ENCODE measurements around the gene IMMP2L.
"Not testable (repeated sequence)": the region's sequence is repeated elsewhere in the genome, so short reads cannot be mapped to it uniquely, and the experiment has no call there.

Gene IMMP2L

GRCh38 chr7:111561904-111562732, at the start of gene IMMP2L:
Gene IMMP2L, minus strand, starts transcription at chr7:111562492.
- DNase-seq = peak; percentile 90

- not testable (repeated sequence) for DNase-seq
Measured at GRCh38 chr7:111609483-111610254, 47.4 kb upstream of the IMMP2L start.

- no peak for DNase-seq
Measured at GRCh38 chr7:111607621-111608020, 45.3 kb upstream of the IMMP2L start.

DNA sequence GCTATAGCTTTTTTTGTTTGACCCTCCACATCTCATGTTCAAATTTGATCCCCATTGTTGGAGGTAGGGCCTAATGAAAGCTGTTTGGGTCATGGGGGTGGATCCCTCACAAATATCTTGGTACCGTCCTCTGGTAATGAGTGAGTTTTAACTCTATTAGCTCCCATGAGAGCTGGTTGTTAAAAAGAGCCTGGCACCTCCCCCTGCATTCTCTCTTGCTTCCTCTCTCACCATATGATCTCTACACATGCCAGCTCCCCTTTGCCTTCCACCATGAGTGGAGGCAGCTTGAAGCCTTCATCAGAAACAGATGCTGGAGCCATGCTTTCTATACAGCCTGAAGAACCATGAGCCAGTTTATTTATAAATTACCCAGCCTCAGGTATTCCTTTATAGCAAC, 43.0 kb upstream of the IMMP2L start:
- no peak for DNase-seq

- no peak for DNase-seq
Measured at GRCh38 chr7:111600091-111600490, 37.8 kb upstream of the IMMP2L start.

GRCh38 chr7:111595780-111596179, 33.5 kb upstream of the IMMP2L start:
- DNase-seq = no peak

- DNase-seq = no peak
Measured at GRCh38 chr7:111594602-111595001, 32.3 kb upstream of the IMMP2L start.

GRCh38 chr7:111593343-111593742, 31.1 kb upstream of the IMMP2L start:
- DNase-seq = no peak

GRCh38 chr7:111588065-111588433, 25.8 kb upstream of the IMMP2L start:
- no peak for DNase-seq

- DNase-seq = no peak
Measured at GRCh38 chr7:111587410-111588064, 25.2 kb upstream of the IMMP2L start.

GRCh38 chr7:111586711-111587409, 24.6 kb upstream of the IMMP2L start:
- no peak for DNase-seq

DNA sequence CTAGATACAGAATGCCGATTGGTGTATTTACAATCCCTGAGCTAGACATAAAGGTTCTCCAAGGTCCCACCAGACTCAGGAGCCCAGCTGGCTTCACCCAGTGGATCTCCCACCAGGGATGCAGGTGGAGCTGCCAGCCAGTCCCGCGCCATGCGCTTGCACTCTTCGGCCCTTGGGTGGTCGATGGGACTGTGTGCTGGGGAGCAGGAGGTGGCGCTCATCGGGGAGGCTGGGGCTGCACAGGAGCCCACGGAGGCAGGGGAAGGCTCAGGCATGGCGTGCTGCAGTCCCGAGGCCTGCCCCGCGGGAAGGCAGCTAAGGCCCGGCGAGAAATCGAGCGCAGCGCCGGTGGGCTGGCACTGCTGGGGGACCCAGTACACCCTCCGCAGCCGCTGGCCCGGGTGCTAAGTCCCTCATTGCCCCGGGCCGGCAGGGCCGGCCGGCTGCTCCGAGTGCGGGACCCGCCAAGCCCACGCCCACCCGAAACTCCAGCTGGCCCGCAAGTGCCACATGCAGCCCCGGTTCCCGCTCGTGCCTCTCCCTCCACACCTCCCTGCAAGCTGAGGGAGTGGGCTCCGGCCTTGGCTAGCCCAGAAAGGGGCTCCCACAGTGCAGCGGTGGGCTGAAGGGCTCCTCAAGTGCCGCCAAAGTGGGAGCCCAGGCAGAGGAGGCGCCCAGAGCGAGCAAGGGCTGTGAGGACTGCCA, 19.6 kb upstream of the IMMP2L start:
- DNase-seq = not testable (repeated sequence)

GRCh38 chr7:111581207-111581606, 18.9 kb upstream of the IMMP2L start:
- DNase-seq = not testable (repeated sequence)

DNA sequence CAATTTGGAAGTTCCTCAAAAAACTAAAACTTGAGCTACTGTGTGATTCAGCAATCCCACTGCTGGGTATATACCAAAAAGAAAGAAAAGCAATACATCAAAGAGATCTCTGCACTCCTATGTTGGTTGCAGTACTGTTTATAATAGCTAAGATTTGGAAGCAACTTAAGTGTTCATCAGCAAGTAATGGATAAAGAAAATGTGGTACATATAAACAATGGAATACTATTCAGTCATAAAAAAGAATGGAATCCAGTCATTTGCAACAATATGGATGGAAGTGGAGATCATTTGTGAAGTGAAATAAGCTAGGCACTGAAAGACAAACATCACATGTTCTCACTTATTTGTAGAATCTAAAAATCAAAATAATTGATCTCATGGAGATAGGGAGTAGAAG, 16.5 kb upstream of the IMMP2L start:
- DNase-seq = no peak

DNA sequence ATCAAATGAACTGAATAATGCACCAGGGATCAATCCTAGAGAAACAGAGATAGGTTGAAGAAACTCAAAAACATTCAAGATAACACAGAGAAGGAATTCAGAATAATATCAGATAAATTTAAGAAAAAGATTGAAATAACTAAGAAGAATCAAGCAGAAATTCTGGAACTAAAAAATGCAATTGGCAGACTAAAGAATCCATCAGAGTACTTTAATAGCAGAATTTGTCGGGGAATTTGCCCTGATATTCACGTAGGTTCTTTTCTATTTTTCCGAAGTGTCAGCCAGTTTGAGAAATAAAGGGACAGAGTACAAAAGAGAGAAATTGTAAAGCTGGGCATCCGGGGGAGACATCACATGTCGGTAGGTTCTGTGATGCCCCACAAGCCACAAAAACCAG, 9.4 kb upstream of the IMMP2L start:
- no peak for DNase-seq

DNA sequence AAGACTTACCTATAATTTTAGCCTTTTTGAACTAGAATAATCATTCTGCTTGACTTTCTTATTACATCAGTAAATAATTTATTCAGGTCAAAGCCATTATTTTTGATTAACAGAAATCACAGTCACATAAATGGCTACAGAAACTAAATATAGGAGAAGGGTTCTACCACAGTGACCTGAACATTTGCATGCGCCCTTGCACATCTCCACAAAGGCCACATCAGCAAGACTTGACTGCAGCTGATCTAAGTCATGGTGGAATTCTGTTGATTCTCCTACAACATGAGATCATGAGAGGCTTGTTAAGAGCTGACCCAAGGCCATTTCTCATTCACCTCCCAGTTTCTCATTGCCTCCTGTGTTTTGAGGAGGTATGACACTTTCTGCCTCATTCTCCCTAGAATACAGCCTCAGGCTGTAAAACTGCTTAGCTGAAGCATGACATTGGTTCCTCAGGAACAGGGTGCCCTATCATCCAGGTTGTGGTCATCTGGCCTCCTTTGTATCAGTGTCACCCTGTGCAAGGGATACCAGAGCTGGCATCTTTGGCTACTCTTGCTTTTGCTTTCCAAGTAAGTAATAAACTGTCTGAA, 6.7 kb upstream of the IMMP2L start:
- no peak for DNase-seq

- no peak for DNase-seq
Measured at GRCh38 chr7:111568419-111568818, 6.1 kb upstream of the IMMP2L start.

DNA sequence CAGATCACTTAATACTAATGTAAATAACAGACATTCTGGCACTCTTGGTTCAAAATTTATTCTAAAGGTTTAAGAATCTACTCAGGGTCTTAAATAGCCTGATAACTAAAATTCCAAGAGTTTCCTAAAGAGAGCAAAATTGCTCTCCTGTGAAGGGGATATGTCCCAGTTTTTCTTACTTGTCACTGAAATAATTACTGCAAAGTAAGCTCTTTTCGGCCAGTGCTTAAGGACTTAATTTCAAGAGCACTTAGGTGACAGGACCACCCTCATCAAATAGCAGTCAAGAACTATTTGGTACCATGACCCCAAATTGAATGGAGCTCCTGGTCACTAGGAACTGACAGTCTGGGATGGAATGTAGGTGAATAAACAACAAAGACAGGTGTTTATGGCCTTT, 1.8 kb upstream of the IMMP2L start:
- DNase-seq = no peak

- peak; percentile 11 for DNase-seq
Measured at GRCh38 chr7:111561654-111561903, 713 bp downstream of the IMMP2L start.

- DNase-seq = no peak
Measured at GRCh38 chr7:111560773-111561653, 1.3 kb downstream of the IMMP2L start.

DNA sequence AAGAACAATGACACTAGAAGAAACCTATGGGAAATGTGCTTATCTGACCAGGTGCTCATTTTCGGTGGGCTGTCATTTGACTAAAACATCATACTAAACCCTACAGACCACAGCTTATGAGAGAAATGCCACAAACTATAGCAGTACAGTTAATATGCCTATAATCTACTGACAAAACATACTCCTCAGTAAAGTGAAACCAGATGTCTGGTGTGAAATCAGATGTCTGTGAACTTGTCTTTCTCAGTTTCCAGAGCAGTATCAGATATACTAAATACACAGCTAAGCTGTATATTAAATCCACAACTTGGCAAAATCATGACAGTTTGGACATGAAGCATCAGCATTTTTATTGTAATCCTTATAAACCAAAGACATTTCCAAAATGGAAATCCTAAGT, 3.3 kb downstream of the IMMP2L start:
- DNase-seq = no peak

Measured in stimulated activated CD4-positive, alpha-beta T cell treated with anti-CD3 and anti-CD28 coated beads, Interleukin-4, amount 100 ng/mL, for 24 hours (primary cell).